Measurements from ENCODE around the gene CELF1. TPM values are rescaled to one million over a fixed set of nuclear protein-coding genes. Genes with fewer than 3 reads are reported as not detected.

Gene CELF1
- total and polyA plus RNA-seq, 2 of the 13 experiments (the other 11 are each of a cell fraction or from before 2014, with no cell fraction given): 69.0 to 80.1 TPM

GRCh38 chr11:47589584-47589976 is 36.6 kb upstream of the CELF1 start:
- intact Hi-C loops (cut with micrococcal nuclease; ENCODE audit: unreplicated experiment): loop anchor here (5.0 kb wide), 1 partner anchor 522 kb away; no protein-coding TSS in a partner anchor
- CTCF ChIA-PET (ENCODE audit: low intra/inter-chr PET ratio, low total read pairs): no interaction called here
- no peak overlapping the region for H3K27ac ChIP-seq (ENCODE audit: extremely low read length, insufficient read depth, low read length)
- H3K27me3 ChIP-seq (ENCODE audit: control insufficient read depth in 1 of 2, insufficient read depth in 2 of 2, low read length in 2 of 2): peaks cover 2 to 18% of the 10 kb centered on the region in 2 experiments
- no peak overlapping the region for H3K4me3 ChIP-seq (replicated peaks in 1 of 3; ENCODE audit: insufficient read depth in 1 of 3, low read depth in 2 of 3, low read length in 3 of 3)
- no peak overlapping the region for H3K4me2 ChIP-seq (ENCODE audit: low read depth, low read length)
- no peaks in the 10 kb centered on the region for H3K9me3 ChIP-seq (ENCODE audit: low read length)
- no peak for DNase-seq (ENCODE audit: low spot score)
- H3K79me2 ChIP-seq (ENCODE audit: insufficient read depth, low read length): no peaks in the 10 kb centered on the region
- no peaks in the 10 kb centered on the region for H3K36me3 ChIP-seq (replicated peaks in 1 of 2; ENCODE audit: control insufficient read depth in 1 of 2, insufficient read depth in 2 of 2, low read length in 2 of 2)
- H4K20me1 ChIP-seq (ENCODE audit: insufficient read depth, low read length): no peaks in the 10 kb centered on the region
- FAIRE-seq: no peak
- POLR2A ChIA-PET: no interaction called here
- BruUV-seq (replicated peaks): no TSS peak
- WGBS (ENCODE audit: low lambda C conversion rate): 97% methylated on average over 35 of the region's 51 CpGs
- H2AFZ ChIP-seq (ENCODE audit: low read length): no peak overlapping the region
- in situ Hi-C loops (cut with HindIII; ENCODE audit: extremely low pct_ligation_motif_present, low pct_unique_long_range_greater_than_20kb): no loop called here
- ATAC-seq: no peak
- no peak overlapping the region for H3K9ac ChIP-seq (ENCODE audit: insufficient read depth, low read depth, low read length)
- H3K4me1 ChIP-seq (ENCODE audit: insufficient read depth, low read length): peaks cover 65% of the 10 kb centered on the region
- TF ChIP-seq JDP2 (CRISPR knock-in tag; IDR thresholded peaks at IDR 0.05; ENCODE audit: borderline replicate concordance) (no peak), ZSCAN9 (CRISPR knock-in tag; IDR thresholded peaks at IDR 0.05; ENCODE audit: borderline replicate concordance) (no peak), FOXO4 (CRISPR knock-in tag; conservative IDR thresholded peaks at IDR 0.05) (no peak), TEAD3 (CRISPR knock-in tag; optimal IDR thresholded peaks at IDR 0.05; ENCODE audit: borderline replicate concordance) (no peak), ETV5 (CRISPR knock-in tag; IDR thresholded peaks at IDR 0.05; ENCODE audit: borderline replicate concordance) (no peak), SOX13 (IDR thresholded peaks at IDR 0.05) (no peak), SOX13 (CRISPR knock-in tag; conservative IDR thresholded peaks at IDR 0.05 in 1 of 2, IDR thresholded peaks at IDR 0.05 in 1 of 2) (no peak), ZZZ3 (CRISPR knock-in tag; IDR thresholded peaks at IDR 0.05; ENCODE audit: borderline replicate concordance) (no peak), HNRNPK (IDR thresholded peaks at IDR 0.05; ENCODE audit: low read depth, low read length, poor library complexity, severe bottlenecking) (no peak), ZNF598 (CRISPR knock-in tag; IDR thresholded peaks at IDR 0.05; ENCODE audit: borderline replicate concordance) (no peak), CCAR2 (optimal IDR thresholded peaks at IDR 0.05; ENCODE audit: low read depth, low read length) (no peak), NFE2L1 (CRISPR knock-in tag; IDR thresholded peaks at IDR 0.05; ENCODE audit: borderline replicate concordance) (no peak), GPBP1L1 (CRISPR knock-in tag; IDR thresholded peaks at IDR 0.05) (no peak), ZBTB3 (CRISPR knock-in tag; IDR thresholded peaks at IDR 0.05; ENCODE audit: borderline replicate concordance, low read depth) (no peak)
- TF ChIP-seq, protein P1, sequence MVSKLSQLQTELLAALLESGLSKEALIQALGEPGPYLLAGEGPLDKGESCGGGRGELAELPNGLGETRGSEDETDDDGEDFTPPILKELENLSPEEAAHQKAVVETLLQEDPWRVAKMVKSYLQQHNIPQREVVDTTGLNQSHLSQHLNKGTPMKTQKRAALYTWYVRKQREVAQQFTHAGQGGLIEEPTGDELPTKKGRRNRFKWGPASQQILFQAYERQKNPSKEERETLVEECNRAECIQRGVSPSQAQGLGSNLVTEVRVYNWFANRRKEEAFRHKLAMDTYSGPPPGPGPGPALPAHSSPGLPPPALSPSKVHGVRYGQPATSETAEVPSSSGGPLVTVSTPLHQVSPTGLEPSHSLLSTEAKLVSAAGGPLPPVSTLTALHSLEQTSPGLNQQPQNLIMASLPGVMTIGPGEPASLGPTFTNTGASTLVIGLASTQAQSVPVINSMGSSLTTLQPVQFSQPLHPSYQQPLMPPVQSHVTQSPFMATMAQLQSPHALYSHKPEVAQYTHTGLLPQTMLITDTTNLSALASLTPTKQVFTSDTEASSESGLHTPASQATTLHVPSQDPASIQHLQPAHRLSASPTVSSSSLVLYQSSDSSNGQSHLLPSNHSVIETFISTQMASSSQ (IDR thresholded peaks at IDR 0.05; ENCODE audit: low read depth): no peak
- TF ChIP-seq, protein P1 (CRISPR knock-in tag; IDR thresholded peaks at IDR 0.05; ENCODE audit: borderline replicate concordance): no peak
- TF ChIP-seq, protein P2, sequence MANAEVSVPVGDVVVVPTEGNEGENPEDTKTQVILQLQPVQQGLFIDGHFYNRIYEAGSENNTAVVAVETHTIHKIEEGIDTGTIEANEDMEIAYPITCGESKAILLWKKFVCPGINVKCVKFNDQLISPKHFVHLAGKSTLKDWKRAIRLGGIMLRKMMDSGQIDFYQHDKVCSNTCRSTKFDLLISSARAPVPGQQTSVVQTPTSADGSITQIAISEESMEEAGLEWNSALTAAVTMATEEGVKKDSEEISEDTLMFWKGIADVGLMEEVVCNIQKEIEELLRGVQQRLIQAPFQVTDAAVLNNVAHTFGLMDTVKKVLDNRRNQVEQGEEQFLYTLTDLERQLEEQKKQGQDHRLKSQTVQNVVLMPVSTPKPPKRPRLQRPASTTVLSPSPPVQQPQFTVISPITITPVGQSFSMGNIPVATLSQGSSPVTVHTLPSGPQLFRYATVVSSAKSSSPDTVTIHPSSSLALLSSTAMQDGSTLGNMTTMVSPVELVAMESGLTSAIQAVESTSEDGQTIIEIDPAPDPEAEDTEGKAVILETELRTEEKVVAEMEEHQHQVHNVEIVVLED (CRISPR knock-in tag; IDR thresholded peaks at IDR 0.05; ENCODE audit: borderline replicate concordance): no peak
